Gastroesophageal sphincter (tissue), 4 donors: ENCODE measurements around the gene PDE4B. TPM values are rescaled to one million over a fixed set of nuclear protein-coding genes. Genes with fewer than 3 reads are reported as not detected.

Experiments
- ATAC-seq: fragments of 150-250 bp; one replicate; pipeline ENCODE4 v1.9.1; 2016; ENCODE audit warnings: mild to moderate bottlenecking, moderate library complexity
- H3K27ac ChIP-seq, 4 donors: fragments of 200-600 bp; sonication (generic) in 3 of 4; 1 replicate in 3 of 4; 2 replicates in 1 of 4; pipeline ENCODE4 v1.5.1; 2016 to 2019
- H3K27me3 ChIP-seq: fragments of 200-600 bp; sonication (generic); one replicate; pipeline ENCODE4 v1.5.1; 2019
- H3K36me3 ChIP-seq, 2 donors: fragments of 200-600 bp; sonication (generic); one replicate each; pipeline ENCODE4 v1.5.1; 2019; ENCODE audit warnings: control low read depth in 1 of 2
- H3K4me1 ChIP-seq, 3 donors: fragments of 200-600 bp; sonication (generic); 1 replicate in 2 of 3; 2 replicates in 1 of 3; pipeline ENCODE4 v1.5.1; 2016 to 2019; ENCODE audit warnings: control low read depth in 2 of 3
- H3K4me3 ChIP-seq, 2 donors: fragments of 200-600 bp; sonication (generic); one replicate each; pipeline ENCODE4 v1.5.1; 2019; ENCODE audit warnings: mild to moderate bottlenecking in 1 of 2, moderate library complexity in 1 of 2
- H3K9me3 ChIP-seq, 3 donors: fragments of 200-600 bp; sonication (generic); one replicate each; pipeline ENCODE4 v1.5.1; 2017 to 2019; ENCODE audit warnings: control low read depth in 2 of 3
- CTCF ChIP-seq, 4 experiments: fragments of 200-600 bp in 2 of 4; fragments of 450-650 bp in 2 of 4; sonication (generic) in 1 of 4; IDR thresholded peaks; one replicate each; pipeline ENCODE4 v1.5.1; 2017 to 2019; ENCODE audit warnings: antibody characterized with exemption in 4 of 4, mild to moderate bottlenecking in 2 of 4, moderate library complexity in 2 of 4
- EP300 ChIP-seq: sonication (generic); formaldehyde crosslinking; IDR thresholded peaks from one replicate; pipeline ENCODE4 v1.6.1; 2017; ENCODE audit warnings: antibody characterized with exemption, mild to moderate bottlenecking
- POLR2A ChIP-seq, 2 donors: fragments of 450-650 bp; IDR thresholded peaks; one replicate each; pipeline ENCODE4 v1.6.1; 2017; ENCODE audit warnings: antibody characterized with exemption in 2 of 2, mild to moderate bottlenecking in 2 of 2, moderate library complexity in 1 of 2
- POLR2AphosphoS5 ChIP-seq: sonication (generic); formaldehyde crosslinking; IDR thresholded peaks from one replicate; pipeline ENCODE4 v1.6.1; 2017; ENCODE audit warnings: antibody characterized with exemption
- WGBS, 2 donors: methylation state at CpG; one replicate each; pipeline ENCODE4 v1.1.5; 2018; ENCODE audit warnings: low coverage in 1 of 2; 5-methylcytosine and 5-hydroxymethylcytosine counted together
- total RNA-seq, 4 donors: library from RNA; depleted of rRNA; stranded (reverse); fragments of >200 nt; gene quantifications; one replicate each; pipeline ENCODE4 v1.1.0, GENCODE V29; 2016

Gene PDE4B
- total RNA-seq, 4 donors from 2014 or later: 5.9 to 16.2 (median 8.8) TPM

- Histone ChIP-seq H3K4me1 (peaks cover 0 to 11% (median 0%) of the 10 kb centered on the region in 3 donors), H3K27ac (no peak overlapping the region), H3K36me3 (no peaks in the 10 kb centered on the region), H3K9me3 (peaks cover 0 to 6% (median 0%) of the 10 kb centered on the region in 3 donors), H3K27me3 (peaks cover 43% of the 10 kb centered on the region), H3K4me3 (peak overlapping the region in 1 of 2 donors; percentile 42)
- WGBS, 2 donors: 1 to 10% methylated on average over 12 to 16 of the region's 35 CpGs
- TF ChIP-seq EP300: no peak
- TF ChIP-seq POLR2AphosphoS5: no peak
- no peak for TF ChIP-seq POLR2A (IDR thresholded peaks at IDR 0.05)
- no peak for TF ChIP-seq CTCF (IDR thresholded peaks at IDR 0.05)
- no peak for ATAC-seq
Measured at GRCh38 chr1:65791801-65792668, 660 bp upstream of the PDE4B start.

- peaks cover 51% of the 10 kb centered on the region for H3K27me3 ChIP-seq
- TF ChIP-seq CTCF (IDR thresholded peaks at IDR 0.05) (no peak), POLR2A (IDR thresholded peaks at IDR 0.05) (no peak), EP300 (no peak), POLR2AphosphoS5 (no peak)
Measured at GRCh38 chr1:65793359-65793732, 651 bp downstream of the PDE4B start.

GRCh38 chr1:65795311-65795710 is 2.6 kb downstream of the PDE4B start:
- no peak for TF ChIP-seq POLR2A (IDR thresholded peaks at IDR 0.05)
- no peak for TF ChIP-seq EP300
- no peak for TF ChIP-seq CTCF (IDR thresholded peaks at IDR 0.05)
- TF ChIP-seq POLR2AphosphoS5: no peak
- Histone ChIP-seq H3K27me3 (peaks cover 51% of the 10 kb centered on the region), H3K36me3 (no peaks in the 10 kb centered on the region), H3K4me3 (no peak overlapping the region), H3K4me1 (peaks cover 0 to 11% (median 0%) of the 10 kb centered on the region in 3 donors), H3K27ac (no peak overlapping the region), H3K9me3 (no peaks in the 10 kb centered on the region)
- 73 to 100% methylated on average over 2 of the region's 2 CpGs for WGBS, 2 donors
- no peak for ATAC-seq

More at GRCh38 chr1:65793359-65793732, 651 bp downstream of the PDE4B start:
- H3K27ac ChIP-seq: no peak overlapping the region
- 8 to 40% methylated on average over 1 to 5 of the region's 20 CpGs for WGBS, 2 donors
- no peak for ATAC-seq
- H3K4me1 ChIP-seq: peaks cover 0 to 11% (median 0%) of the 10 kb centered on the region in 3 donors
- H3K4me3 ChIP-seq: peak overlapping the region in 1 of 2 donors; percentile 42
- peaks cover 0 to 6% (median 0%) of the 10 kb centered on the region in 3 donors for H3K9me3 ChIP-seq
- no peaks in the 10 kb centered on the region for H3K36me3 ChIP-seq

GRCh38 chr1:65799601-65800000 is 6.9 kb downstream of the PDE4B start:
- Histone ChIP-seq H3K27ac (no peak overlapping the region), H3K4me3 (no peak overlapping the region), H3K27me3 (peaks cover 14% of the 10 kb centered on the region), H3K36me3 (no peaks in the 10 kb centered on the region), H3K9me3 (no peaks in the 10 kb centered on the region), H3K4me1 (no peaks in the 10 kb centered on the region)
- no peak for ATAC-seq
- 86% methylated on average over 1 of the region's 1 CpG; no CpG with 5 or more reads in 1 of the 2 donors for WGBS, 2 donors
- TF ChIP-seq POLR2A (IDR thresholded peaks at IDR 0.05) (no peak), POLR2AphosphoS5 (no peak), EP300 (no peak), CTCF (IDR thresholded peaks at IDR 0.05) (no peak)

- 50 to 77% methylated on average over 1 of the region's 1 CpG for WGBS, 2 donors
- H3K27me3 ChIP-seq: no peaks in the 10 kb centered on the region
- no peaks in the 10 kb centered on the region for H3K4me1 ChIP-seq
- H3K36me3 ChIP-seq: no peaks in the 10 kb centered on the region
- ATAC-seq: no peak
- TF ChIP-seq POLR2A (IDR thresholded peaks at IDR 0.05): no peak
- TF ChIP-seq EP300: no peak
- TF ChIP-seq CTCF (IDR thresholded peaks at IDR 0.05): no peak
- TF ChIP-seq POLR2AphosphoS5: no peak
- H3K4me3 ChIP-seq: no peak overlapping the region
- H3K9me3 ChIP-seq: no peaks in the 10 kb centered on the region
- H3K27ac ChIP-seq: no peak overlapping the region
Measured at GRCh38 chr1:65804584-65804983, 11.9 kb downstream of the PDE4B start.
